ENCODE measurements around the gene GRM4. TPM values are rescaled to one million over a fixed set of nuclear protein-coding genes. Genes with fewer than 3 reads are reported as not detected.

The GRM4 gene
- total RNA-seq, 1 donor from 2014 or later = not detected

DNA sequence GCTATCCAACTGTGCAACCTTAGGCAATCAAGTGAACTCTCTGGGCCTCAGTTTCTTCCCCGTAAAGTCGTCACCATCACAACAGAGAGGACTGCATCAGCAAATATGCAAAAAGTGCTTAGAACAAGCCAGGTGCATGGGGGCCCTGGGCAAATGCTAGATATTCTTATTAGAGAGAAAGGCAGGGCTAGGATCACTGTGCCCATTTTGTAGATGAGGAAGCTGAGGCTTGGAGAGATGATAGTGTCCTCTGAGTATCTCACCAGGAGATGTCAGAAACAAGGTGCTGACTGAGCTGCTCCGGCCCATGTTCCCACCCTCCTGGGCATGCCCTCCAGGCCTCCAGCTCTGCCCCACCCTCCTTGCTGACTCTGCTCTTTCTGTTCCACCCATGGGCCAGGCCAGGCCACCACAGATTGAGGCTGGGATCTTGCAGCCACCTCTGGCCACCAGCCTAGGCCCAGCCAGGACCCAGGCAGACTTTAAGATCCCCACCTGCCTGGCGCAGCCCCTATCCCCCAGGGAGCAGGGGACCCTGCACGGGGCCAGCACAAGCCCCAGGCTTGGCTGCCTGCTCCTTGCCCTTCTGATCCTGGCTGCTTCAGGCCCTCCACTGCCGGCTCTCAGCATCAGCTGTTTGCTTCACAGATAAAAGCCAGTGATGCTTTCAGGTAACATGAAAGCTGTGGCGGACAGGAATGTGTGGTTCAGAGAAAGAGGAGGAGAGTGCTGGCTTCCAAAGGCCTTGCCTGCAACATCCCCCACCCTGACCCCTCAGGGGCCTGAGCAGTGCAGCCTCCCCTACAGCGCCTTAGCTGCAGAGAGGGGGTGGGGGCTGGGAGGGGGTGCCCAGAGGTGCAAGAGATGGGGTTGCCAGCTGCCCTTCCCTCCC is 47.6 kb downstream of the GRM4 start:
- no peak for ATAC-seq
- DNase-seq (ENCODE audit: missing footprints) = no peak
- intact Hi-C loops (cut with DNase I) = no loop called here

DNA sequence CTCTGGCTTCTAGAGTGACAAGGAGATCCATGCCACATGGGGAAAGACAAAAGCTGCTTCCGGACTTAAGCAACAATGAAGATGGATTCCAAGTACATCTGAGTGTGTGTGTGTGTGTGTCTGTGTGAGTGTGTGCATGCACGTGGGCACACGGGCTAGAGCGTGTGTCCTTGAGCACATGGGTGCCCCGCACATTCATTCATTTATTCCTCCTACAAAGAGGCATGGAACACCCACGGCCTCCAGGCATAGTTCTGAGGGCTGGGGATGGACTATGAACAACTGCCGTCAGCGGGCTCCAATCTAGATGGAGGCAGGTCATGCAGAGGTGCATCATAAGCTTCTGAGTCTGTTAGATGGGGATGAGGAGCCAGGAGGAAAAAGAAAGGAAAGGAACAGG is 49.1 kb downstream of the GRM4 start:
- DNase-seq (ENCODE audit: missing footprints) (no peak), ATAC-seq (no peak)
- intact Hi-C loops (cut with DNase I) = no loop called here

GRCh38 chr6:34096193-34096592 is 49.7 kb downstream of the GRM4 start:
- intact Hi-C loops (cut with DNase I) = no loop called here
- DNase-seq (ENCODE audit: missing footprints) (no peak), ATAC-seq (no peak)

DNA sequence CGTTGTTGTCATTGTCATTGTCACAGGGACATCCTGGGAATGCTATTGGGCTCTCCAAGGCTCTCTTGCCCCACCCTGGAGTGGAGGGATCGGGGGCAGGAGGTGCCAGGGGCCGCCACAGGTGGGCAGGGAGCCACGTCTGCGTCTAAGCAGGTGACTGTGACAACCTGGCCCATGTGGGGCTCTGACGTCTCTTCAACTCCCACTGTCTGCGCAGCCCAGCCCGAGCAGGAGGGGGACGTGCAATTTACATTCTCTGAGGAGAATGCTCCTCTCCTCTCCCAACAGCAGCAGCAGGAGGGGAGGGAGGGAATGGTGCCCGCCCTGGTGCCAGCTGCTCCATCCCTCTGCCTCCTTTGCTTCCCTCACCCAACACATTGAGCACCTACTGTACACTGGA is 50.1 kb downstream of the GRM4 start:
- no peak for DNase-seq (ENCODE audit: missing footprints)
- no peak for ATAC-seq
- intact Hi-C loops (cut with DNase I) = no loop called here

DNA sequence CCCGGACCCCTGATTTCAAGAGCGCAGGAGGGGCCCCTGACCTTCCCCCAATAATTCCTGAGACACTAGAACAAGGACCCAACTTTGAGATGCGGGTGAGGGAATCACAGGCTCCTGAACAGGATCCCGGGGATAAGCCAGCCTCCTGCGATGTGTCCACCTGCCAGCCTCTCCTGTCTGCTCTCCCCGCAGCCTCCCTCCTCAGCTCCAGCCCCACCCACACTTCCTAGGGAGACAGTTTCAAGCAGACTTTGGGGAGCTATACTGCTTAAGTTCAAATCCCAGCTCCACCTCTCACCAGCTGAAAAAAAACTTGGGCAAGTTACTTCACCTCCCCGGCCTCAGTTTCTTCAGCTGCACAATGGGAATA is 50.8 kb downstream of the GRM4 start:
- intact Hi-C loops (cut with DNase I) = no loop called here
- DNase-seq (ENCODE audit: missing footprints) (no peak), ATAC-seq (no peak)

DNA sequence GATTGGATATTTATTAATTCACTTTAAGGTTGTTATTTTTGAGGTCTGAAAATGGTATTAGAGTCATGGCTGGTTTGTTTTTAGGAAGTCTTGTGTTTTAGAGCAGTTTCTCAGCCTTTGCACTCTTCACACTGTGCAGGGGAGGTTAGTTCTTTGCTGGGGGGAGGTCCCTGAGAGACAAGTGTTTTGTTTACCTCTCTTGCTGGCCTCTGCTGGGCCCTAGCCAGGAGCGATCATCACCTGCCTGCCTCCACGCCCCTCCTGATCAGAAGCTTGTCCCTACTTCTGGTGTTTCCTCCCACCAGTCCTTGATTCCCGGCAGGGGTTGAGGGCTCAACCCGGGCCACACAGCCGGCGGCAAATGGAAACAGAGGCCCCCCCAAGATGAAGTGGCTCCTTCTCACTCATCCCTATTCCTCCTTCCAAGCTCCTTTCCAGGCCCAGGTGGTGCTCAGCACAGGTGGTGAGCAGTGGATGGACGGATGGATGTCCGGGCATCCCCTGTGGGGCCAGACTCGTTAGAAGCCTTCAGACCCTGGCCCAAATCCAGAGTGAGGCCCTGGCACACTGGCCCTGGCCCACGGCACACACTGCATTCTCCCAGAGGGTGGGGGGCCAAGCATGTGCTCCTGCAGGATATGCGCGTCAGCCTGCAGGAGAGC is 51.3 kb downstream of the GRM4 start:
- DNase-seq (ENCODE audit: missing footprints) (no peak), ATAC-seq (no peak)
- intact Hi-C loops (cut with DNase I) = no loop called here

- DNase-seq (ENCODE audit: missing footprints) (no peak), ATAC-seq (no peak)
- intact Hi-C loops (cut with DNase I) = no loop called here
Observed at GRCh38 chr6:34093854-34094430, 51.9 kb downstream of the GRM4 start.

GRCh38 chr6:34093206-34093605 is 52.7 kb downstream of the GRM4 start:
- ATAC-seq = no peak
- intact Hi-C loops (cut with DNase I) = no loop called here

GRCh38 chr6:34092631-34093030 is 53.3 kb downstream of the GRM4 start:
- DNase-seq (ENCODE audit: missing footprints) = no peak
- ATAC-seq = no peak
- intact Hi-C loops (cut with DNase I) = no loop called here

More at GRCh38 chr6:34093206-34093605, 52.7 kb downstream of the GRM4 start:
- DNase-seq (ENCODE audit: missing footprints) = no peak

GRCh38 chr6:34090935-34091334 is 55.0 kb downstream of the GRM4 start:
- intact Hi-C loops (cut with DNase I) = no loop called here
- no peak for ATAC-seq
- no peak for DNase-seq (ENCODE audit: missing footprints)

- intact Hi-C loops (cut with DNase I) = no loop called here
- ATAC-seq (no peak), DNase-seq (ENCODE audit: missing footprints) (no peak)
Observed at GRCh38 chr6:34090529-34090928, 55.4 kb downstream of the GRM4 start.

DNA sequence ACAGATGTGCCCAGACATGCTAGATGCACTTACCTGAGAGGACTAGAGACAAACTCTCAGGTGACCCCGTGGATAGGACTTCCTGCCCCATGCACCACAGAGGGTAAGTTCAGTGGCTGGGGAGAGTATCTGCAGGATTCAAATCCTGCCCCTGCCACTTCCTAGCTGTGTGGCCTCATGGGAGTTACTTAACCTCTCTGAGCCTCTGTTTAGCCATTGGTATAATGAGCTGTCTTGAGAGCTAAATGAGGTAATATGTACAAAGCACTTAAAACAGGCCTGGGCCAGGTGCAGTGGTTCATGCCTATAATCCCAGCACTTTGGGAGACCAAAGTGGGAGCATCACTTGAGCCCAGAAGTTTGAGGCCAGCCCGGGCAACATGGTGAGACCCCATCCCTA is 59.3 kb downstream of the GRM4 start:
- DNase-seq (ENCODE audit: missing footprints) = no peak
- ATAC-seq = no peak
- intact Hi-C loops (cut with DNase I) = no loop called here

DNA sequence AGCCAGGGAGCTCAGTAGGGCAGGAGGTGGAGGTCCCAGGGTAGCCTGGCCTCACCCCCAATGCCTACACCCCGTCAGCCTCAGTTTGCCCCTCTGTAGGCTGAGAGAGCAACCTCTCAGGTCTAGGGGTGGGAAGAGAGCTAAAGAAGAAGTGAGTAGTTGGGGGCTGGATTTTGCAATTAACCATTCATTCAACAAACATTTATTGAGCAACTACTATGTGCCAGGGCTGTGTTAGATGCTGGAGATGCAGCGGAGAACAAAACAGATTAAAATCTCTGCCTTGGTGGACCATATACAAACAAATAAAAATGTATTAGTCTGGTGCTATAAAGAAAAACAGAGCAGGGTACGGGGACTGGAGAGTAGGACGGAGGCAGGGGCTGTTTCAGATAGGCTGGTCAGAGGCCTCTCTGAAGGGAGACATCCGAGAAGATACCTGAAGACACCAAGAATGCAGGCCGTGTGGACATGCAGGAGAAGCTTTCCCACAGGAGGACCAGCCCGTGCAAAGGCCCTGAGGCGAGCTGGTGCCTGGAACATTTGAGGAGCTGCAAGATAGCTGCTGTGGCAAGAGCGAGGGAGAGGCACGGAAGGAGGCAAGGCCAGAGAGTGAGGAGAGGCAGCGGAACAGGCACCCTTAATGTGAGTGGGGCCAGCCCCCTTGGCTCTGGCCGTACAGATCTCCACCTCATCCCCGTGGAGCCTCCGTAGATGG is 60.3 kb downstream of the GRM4 start:
- DNase-seq (ENCODE audit: missing footprints) = no peak
- intact Hi-C loops (cut with DNase I) = no loop called here
- no peak for ATAC-seq

GRCh38 chr6:34084591-34085290 is 61.1 kb downstream of the GRM4 start:
- ATAC-seq (no peak), DNase-seq (ENCODE audit: missing footprints) (no peak)
- intact Hi-C loops (cut with DNase I) = no loop called here

DNA sequence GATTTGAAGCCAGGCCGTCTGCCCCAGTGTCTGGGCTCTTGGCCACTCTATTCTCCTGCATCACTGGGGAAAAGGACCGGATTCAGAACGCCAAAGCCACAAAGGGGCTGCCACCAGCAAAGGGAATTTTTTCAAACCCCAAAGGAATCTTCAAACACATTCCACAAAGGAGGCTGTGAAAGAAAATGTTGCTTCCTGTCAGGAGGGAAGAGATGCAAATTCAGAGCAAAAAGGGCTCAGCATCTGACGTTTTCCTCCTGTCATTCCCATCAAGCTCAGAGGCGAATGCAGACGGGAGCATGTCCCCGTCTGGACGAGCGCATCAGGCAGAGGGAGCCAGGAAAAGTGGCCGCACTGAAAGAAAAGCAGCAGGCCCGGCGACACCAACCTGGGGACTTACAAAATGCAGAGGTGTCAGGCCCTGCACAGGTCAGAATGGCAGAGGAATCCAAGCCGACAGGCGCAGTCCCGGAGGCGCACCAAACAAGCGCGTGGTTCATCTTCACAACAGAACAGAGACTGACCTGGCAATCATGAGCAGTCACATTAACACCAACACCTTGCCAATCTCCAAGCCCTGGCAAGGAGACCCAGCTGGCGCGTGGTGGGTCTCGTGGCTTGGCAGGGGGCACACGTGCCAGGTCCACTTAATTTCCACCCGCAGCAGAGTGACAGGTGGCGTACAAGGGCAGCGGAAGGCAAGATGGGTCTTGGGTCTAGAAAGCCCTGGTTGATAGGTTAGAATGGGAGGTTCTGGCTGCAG is 62.8 kb downstream of the GRM4 start:
- intact Hi-C loops (cut with DNase I) = no loop called here
- ATAC-seq (no peak), DNase-seq (ENCODE audit: missing footprints) (no peak)

DNA sequence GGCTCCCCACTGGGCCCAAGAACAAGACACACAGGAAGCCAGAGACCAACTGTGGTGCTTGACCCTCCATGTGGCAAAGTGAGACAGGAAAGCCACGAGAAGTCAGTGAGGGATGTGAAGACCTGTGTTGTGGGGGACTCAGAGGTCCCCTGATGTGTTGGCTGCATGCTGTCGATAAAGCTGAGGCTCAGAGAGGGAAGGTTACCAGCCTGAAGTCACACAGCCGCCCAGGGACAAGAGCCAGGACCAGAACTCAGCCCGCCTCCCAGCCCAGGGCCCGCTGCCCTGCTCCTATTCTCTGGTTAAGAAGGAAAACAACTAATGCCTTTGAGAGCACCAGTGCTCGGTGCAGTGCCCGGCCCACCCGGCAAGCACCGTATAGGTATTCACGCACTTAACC is 63.5 kb downstream of the GRM4 start:
- intact Hi-C loops (cut with DNase I) = no loop called here
- DNase-seq (ENCODE audit: missing footprints) (no peak), ATAC-seq (no peak)

- DNase-seq (ENCODE audit: missing footprints) = no peak
- no peak for ATAC-seq
- intact Hi-C loops (cut with DNase I) = no loop called here
Observed at GRCh38 chr6:34080357-34080756, 65.5 kb downstream of the GRM4 start.

DNA sequence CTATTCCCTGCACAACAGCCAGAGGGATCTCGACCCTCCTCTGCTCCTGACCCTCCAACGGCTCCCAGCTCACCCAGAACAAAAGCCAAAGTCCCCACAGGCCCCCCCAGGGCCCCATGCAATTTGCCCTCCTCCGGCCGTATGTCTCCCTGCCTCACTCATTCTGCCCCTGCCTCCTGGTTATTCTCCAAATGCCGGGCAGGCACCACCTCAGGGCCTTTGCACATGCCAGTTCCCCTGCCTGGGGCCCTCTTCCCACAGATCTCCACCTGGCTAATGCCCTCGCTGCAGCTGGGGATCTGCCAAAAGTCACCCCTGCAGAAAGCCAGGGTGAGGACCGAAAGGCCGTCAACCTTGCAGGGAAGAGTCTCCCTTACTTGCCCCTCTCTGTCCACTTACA is 66.0 kb downstream of the GRM4 start:
- intact Hi-C loops (cut with DNase I) = no loop called here
- ATAC-seq (no peak), DNase-seq (ENCODE audit: missing footprints) (no peak)

Measured in Right ventricle myocardium inferior (tissue), 1 donor.